ENCODE data around the gene GDAP1L1.

Gene GDAP1L1

GRCh38 chr20:44247131-44247571 lies at the start of gene GDAP1L1:
Gene GDAP1L1 (plus strand): TSS chr20:44247308. CDS start chr20:44247335, 27 bp downstream.
- DNase-seq (ENCODE audit: low spot score), result peak; percentile 81

DNA sequence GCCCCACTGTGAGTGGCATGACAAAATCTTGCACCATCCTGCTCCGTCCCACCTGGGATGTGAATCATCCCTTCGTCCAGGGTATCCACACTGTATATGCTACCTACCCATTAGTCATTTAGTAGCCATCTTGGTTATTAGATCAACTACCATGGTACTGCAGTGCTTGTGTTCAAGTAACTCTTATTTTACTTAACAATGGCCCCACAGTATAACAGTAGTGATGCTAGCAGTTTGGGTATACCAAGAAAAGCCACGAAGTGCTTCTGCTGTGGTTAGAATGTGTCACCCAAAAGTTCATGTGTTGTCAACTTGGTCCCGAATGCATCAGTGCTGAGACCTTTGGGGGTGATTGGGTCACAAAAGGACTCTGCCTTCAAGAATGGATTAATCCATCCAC lies 48.2 kb upstream of the GDAP1L1 start:
- no peak for DNase-seq (ENCODE audit: low spot score)

- DNase-seq (ENCODE audit: low spot score), result no peak
Observed at GRCh38 chr20:44199877-44200276, 47.2 kb upstream of the GDAP1L1 start.

DNA sequence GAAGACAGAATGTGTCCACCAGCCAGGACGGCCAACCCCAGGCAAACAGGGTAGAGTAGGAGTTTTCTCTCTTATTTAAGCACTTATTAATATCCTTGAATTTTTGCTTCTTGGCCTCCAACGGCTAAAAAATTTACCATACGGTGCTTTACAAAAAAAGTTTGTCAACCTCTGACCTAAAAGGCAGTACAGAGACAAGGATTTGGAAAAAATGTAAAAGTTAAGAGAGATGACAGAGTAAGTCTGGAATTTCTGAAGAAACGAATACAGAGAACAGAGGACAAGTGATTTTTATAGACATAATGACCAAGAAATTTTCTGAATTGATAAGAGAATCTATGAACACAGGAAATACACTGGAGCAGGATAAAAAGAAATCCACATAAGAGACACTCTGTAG lies 46.7 kb upstream of the GDAP1L1 start:
- no peak for DNase-seq (ENCODE audit: low spot score)

- DNase-seq (ENCODE audit: low spot score), result no peak
Observed at GRCh38 chr20:44200983-44201382, 46.1 kb upstream of the GDAP1L1 start.

- no peak for DNase-seq (ENCODE audit: low spot score)
Observed at GRCh38 chr20:44203161-44203560, 43.9 kb upstream of the GDAP1L1 start.

DNA sequence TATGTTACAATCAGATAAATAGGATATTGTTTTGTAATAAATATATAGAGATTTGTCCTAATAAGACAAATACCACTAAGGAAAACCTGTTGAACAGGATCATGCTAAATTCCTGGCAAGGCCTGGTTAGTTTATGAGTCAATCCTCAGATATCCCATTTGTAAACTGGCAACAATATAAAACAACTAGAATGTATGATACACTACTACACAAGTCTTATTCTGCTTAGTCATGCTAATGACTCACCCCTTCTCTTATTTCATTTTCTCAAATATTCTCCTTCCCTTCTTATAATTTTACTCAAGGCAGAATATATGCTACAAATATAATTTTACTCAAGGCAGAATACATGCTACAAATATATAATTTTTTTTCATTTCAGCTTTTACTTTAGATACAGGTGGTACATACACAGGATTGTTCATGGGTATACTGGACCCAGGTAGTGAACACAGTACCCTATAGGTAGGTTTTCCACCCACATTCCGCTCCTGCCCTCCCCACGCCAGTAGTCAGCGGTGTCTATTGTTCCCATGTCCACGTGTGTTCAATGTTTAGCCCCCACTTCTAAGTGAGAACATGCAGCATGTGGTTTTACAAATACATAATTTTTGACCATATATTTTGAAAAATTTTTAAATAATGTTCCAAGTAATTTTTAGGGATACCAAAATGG lies 42.8 kb upstream of the GDAP1L1 start:
- peak; percentile 29 for DNase-seq (ENCODE audit: low spot score)

GRCh38 chr20:44204832-44205215 lies 42.3 kb upstream of the GDAP1L1 start:
- DNase-seq (ENCODE audit: low spot score), result no peak

DNA sequence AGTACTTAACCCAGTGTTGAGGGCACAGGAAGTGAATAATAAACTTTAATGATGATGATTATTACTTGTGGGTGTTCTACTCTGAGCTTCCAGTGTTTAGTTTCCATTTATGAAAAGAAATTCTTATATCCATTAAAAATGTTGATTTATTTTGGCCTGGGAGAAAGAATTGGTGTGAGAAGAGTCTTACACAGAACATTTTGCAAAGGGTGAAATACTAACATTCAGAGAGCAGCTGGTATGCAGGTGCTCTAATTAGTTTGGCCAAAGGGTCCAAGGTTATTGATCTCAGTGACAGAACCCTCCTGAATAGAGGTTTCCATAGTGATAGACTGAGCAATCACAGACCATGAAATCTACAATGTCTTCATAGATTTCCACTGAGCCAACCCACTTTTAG lies 41.0 kb upstream of the GDAP1L1 start:
- DNase-seq (ENCODE audit: low spot score), result no peak

GRCh38 chr20:44207126-44207723 lies 39.9 kb upstream of the GDAP1L1 start:
- no peak for DNase-seq (ENCODE audit: low spot score)

DNA sequence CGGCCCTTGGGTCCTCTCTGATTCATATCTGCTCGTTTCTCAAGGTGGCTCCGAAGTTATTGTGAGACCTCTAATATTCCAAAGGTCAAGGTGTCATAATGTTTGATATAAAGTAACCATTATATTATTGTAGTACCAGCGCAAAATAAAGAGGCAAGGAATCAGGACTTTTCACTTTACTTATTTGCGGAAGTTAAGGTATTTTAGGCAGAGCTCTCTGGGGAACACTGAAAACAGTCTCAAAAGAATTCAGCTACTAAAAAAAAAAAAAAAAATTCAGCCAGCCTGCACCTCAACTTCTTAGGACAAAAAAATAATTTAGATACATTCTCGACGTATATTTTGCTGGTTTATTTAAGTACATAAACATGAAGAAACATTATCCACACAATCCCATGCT lies 38.9 kb upstream of the GDAP1L1 start:
- no peak for DNase-seq (ENCODE audit: low spot score)

DNA sequence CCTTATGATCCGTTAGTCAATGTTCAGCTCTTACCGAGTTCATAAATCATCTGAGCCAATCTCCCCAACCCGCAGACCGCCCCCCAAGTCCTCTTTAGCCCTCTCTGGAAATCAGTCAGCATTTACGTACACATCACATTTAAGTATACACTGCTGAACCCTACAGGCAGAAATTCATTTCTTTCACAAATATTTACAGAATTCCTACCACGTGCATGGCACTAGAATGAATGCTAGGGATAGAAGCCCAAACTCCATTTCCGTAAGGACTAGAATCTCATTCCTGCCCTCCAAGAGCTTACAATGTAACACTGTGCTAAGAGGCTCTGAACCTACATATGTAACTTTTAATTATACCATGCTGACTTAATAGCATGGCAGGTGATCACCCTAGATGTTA lies 38.3 kb upstream of the GDAP1L1 start:
- DNase-seq (ENCODE audit: low spot score), result no peak

- DNase-seq (ENCODE audit: low spot score), result peak; percentile 29
Observed at GRCh38 chr20:44209686-44210405, 37.3 kb upstream of the GDAP1L1 start.

GRCh38 chr20:44210406-44211176 lies 36.5 kb upstream of the GDAP1L1 start, which contains the start of gene OSER1:
Gene OSER1 (minus strand): TSS chr20:44210771. CDS start chr20:44206957, 3,814 bp downstream.
- peak; percentile 98 for DNase-seq (ENCODE audit: low spot score)

- DNase-seq (ENCODE audit: low spot score), result no peak
Observed at GRCh38 chr20:44211177-44212039, 35.7 kb upstream of the GDAP1L1 start.

DNA sequence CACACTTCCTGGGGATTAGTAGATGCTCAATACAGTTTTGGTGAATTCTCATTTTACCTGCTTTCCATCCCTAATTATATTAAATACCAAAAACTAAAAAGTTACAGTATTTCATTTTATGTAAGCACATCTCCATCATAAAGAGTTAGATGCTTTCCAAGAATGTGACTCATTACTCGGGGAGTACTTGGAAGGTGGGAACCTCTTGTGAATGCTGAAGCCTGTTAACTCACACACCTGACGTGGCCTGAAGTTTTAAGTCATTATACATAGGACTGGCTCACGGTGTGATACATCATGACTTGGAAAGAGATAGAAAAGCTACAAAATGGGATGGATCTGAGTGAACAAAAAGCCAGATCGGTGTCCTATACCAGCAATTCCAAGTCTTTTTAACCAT lies 34.3 kb upstream of the GDAP1L1 start:
- DNase-seq (ENCODE audit: low spot score), result no peak

- peak; percentile 42 for DNase-seq (ENCODE audit: low spot score)
Observed at GRCh38 chr20:44215125-44215524, 32.0 kb upstream of the GDAP1L1 start.

GRCh38 chr20:44217342-44218092 lies 29.6 kb upstream of the GDAP1L1 start:
- DNase-seq (ENCODE audit: low spot score), result peak; percentile 73

DNA sequence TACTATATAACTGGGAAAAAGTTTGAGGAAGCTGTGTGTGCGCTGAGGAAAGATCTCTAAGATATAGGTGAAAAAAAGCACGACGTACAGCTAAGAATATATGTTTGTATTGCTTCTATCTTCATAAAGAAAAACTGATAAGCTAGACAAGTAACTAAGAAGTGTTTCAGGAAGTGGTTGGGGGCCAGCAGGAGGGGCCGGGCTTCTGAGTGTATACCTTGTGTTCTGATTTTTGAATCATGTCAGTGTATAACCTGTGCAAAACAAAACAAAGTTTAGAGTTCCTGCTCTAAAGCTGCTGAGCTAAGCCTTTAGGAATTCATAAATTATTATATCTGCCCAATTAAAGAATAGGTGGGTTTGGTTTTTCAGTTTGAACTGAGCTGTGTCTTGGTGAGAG lies 28.7 kb upstream of the GDAP1L1 start:
- DNase-seq (ENCODE audit: low spot score), result no peak

DNA sequence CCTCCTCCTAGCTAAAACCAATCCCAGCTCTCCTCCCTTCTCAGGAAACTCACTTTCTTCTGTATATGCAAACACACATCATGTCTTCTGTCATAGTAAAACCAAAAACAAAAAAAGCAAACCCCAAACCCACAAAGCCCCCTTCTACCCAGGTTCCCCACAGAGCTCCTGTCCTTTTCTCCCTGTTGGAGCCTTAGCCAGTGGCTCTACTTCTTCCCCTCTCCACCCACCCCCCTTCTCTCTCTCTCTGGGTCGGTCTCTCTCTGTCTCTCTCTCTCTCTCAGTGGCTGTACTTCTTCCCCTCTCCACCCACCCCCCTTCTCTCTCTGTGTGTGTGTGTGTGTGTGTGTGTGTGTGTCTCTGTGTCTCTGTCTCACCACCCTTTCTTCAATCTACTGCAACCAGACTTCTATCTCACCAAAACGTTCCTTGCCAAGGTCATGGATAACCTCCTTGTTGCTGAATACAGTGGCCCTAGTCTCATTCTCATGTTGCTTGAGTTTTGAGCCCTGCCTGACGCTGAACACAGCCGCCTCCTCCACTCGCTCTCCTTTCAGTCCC lies 27.9 kb upstream of the GDAP1L1 start:
- no peak for DNase-seq (ENCODE audit: low spot score)
